HG02840 (cell line): Measurements from ENCODE around the gene SQSTM1.
A peak's percentile ranks its signal among the peaks of the same experiment; 100 is the strongest.

Experiments used
- ATAC-seq: cut with Tn5 transposase; IDR thresholded peaks from one replicate; pipeline ENCODE4 v1.9.1; 2021; ENCODE audit warnings: mild to moderate bottlenecking, moderate library complexity, moderate number of reproducible peaks; ENCODE audit not compliant: unreplicated experiment, low FRiP score

The SQSTM1 gene

DNA sequence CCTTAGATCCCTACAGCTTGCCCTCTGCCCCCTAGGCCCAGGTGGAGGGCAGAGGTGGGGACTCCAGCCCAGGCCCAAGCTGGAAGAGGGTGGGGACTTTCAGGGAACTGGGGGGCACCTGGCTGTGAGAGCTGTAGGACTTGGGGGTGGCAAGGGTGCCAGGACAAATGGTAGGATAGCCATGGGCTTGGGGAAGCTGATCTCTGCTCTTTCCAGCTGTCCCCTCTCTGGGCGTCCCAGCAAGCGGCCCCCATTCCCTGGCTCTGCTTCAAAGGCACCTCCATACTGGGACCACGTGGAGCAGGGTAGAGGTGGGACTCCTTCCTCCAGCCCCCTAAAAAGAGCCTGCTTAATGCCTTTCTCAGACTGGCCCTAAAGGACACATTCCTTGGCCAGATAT is 26.5 kb upstream of the SQSTM1 start:
- ATAC-seq: no peak

- ATAC-seq: no peak
Measured at GRCh38 chr5:179794575-179794974, 26.1 kb upstream of the SQSTM1 start.

- no peak for ATAC-seq
Measured at GRCh38 chr5:179795049-179795862, 25.4 kb upstream of the SQSTM1 start.

DNA sequence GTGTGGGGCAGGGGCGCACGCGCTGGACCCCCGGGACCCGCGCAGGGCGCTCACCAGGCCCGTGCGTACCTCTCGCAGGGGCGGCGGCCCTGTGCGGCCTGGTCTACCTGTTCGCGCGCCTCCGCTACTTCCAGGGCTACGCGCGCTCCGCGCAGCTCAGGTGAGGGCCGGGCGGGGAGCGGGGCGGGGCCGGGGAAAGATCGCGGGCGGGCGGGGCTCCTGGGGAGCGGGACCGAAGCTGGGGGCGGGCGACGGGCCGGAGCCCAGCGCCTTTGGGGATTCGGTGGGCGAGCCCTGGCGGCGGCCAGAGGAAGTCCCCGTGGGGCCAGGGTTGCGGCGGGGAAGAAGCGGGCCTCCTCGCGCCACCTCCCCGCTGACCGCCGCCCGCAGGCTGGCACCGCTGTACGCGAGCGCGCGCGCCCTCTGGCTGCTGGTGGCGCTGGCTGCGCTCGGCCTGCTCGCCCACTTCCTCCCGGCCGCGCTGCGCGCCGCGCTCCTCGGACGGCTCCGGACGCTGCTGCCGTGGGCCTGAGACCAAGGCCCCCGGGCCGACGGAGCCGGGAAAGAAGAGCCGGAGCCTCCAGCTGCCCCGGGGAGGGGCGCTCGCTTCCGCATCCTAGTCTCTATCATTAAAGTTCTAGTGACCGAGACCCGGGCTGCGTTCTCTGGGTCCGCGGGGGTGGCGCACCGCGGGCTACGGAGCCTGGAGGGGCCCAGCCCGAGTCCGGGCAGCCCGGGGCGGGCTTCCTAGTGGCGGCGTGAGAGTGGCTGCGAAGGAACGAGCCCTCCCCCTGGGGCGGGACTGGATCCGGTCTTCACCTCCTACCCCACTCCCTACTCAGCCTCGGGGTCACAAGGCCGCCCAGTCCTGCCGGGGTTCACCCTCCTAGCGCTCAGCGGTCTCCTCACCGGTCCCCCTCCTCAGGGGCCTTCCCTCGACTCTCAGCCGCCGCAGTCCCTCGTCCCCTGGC is 24.6 kb upstream of the SQSTM1 start:
- peak; percentile 77 for ATAC-seq

DNA sequence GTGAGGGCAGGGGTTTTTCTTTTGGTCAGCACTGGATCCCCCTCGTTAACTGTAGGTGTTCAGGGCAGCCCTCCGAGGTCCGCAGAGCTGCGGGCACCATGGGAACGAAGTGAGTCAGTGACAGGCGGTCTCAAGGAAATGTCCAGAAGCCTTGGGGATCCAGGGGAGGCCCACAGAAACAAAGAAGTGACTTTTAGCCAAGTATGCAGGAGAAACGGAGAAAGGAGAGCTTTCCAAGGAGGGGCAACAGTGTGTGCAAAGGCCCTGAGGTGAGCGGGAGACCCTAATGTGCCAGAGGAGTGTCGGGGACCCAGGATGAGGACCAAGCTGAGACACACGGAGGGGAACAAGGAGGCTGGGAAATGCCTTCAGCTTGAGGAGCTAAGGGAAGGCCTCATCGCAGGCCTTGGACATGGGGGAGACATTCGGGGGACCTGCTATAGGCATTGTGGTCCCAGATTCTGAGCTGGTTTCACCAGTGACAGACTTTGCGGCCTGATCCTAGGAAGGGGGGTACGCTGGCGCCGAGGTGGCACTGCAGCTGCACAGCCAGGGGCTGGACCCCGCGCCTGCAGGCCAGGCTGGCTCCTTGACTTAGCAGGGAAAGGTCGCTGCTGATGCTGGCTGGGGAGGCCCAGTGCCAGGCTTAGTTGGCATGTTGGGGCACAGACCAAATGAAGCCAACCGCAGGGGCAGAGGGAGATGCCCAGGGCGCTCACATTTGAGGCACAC is 23.7 kb upstream of the SQSTM1 start:
- no peak for ATAC-seq

DNA sequence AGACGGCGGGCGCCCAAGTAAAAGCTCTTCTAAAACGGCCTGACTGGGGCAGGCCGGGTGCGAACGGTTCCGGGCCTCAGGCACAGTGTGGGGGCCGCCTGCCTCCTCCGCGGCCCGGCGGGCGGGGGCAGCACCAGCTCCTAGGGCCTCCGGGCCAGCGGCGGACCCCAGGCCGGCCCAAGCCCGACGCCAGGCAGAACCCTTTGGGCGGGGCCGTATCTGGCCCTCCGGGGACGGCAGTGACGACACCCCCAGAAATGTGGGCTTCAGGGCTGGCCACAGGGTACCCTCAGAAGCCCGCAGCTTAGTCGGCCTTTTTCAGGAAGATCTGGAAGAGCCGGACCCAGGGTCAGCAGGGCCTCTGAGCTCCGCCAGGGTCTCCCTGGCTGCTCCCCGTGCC is 23.0 kb upstream of the SQSTM1 start:
- ATAC-seq: no peak

- ATAC-seq: no peak
Measured at GRCh38 chr5:179798144-179798770, 22.4 kb upstream of the SQSTM1 start.

DNA sequence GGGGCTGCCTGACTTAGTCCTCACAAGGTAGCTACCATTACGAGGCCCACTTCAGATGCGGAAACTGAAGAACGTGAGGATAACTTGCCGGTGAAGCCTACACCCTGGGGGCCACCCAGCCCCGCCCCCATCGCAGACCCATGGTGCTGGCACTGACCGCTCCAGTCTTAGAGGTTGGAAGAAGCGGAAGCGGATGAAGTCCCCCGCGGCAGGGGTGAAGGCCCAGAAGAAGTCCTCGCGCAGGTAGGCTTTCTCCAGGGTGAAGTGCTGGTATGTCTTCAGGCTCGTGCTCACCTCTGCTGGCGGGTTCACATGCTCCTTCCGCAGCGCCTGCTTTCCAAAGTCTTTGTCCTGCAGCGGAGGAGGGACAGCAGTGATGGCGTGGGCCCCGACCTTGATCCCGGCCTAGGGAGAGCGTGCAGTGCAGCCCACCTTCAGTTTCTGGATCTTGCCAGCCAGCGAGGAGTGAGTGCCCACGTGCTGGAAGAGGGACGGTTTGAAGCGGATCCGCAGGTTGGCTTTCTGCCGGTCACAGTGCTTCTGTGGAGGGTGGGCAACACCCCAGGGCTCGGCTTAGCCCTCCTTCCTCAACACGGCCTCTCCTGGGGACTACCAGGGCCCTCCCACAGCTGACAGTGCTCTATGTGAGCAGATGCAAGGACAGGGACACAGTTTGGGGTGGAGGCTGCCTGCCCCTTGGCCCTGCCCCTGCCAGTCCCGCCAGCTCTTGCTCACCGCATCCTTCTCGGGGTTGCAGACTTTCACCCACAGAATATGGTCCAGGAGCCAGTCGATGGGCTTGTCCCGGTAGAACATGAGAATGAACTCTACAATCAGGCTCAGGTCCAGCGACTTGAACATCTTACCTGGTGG is 21.7 kb upstream of the SQSTM1 start:
- no peak for ATAC-seq

- no peak for ATAC-seq
Measured at GRCh38 chr5:179799644-179799973, 21.1 kb upstream of the SQSTM1 start.

DNA sequence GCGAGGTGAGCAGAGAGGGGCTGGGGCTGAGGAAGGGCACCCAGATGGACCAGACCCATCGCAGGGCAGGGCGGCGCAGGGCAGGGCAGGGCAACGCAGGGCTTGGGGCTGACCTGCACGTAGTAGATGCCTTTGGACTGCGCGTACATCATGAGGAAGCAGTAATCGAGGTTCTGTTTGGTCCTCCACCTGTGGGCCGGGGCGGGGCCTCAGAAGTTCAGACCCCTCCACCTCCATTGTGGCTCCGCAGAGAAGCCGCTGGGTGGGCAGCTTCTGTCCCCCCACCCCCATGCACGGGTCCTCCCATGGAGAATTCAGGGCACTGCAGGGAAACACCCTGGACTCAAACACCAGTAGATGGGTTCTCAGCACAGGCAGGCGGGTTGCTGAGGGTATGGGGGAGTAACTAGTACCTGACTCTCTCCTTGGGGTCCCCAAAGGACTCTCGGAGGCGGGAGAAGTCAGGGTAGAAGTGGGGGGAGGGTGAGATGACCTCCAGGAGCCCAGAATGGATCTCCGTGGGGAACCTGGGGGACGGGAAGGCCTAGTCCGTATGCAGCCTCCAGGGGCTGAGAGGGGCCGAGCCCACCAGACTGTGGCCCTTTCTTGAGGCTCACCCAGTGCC is 20.5 kb upstream of the SQSTM1 start:
- no peak for ATAC-seq

- ATAC-seq: no peak
Measured at GRCh38 chr5:179800696-179801201, 20.0 kb upstream of the SQSTM1 start.

- no peak for ATAC-seq
Measured at GRCh38 chr5:179801304-179802206, 19.1 kb upstream of the SQSTM1 start.

DNA sequence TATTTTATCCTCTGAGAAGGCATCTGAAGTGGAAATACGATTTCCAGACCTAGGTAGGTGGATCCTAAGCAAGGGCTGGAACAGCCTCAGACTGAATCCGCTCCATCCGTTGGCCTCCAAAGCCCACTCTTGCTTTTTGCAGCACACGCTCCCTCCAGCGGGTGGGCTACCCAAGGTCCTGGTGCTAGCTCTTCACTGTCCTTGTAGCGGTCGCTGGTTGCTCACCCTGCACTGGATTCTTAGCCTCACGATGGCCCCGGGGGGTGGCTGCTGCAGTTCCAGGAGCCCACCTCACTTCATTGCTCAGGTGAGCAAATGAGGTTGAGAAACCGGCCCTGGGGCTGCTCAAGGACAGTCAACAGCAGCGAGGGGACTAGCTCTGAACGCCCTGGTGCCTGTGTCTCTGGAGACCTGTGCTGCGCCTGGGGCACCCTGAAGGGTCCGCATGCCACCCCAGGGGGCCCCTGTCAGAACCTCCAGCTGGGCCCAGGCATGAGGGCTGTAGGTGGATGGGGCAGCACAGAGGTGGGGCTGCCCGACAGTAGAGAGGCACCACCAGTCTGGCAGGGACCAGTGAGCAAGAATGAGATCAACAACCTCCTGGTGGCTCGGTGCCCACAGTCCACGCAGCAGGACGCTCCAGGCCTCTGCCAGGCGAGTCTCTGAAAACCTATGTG is 18.4 kb upstream of the SQSTM1 start:
- ATAC-seq: no peak

DNA sequence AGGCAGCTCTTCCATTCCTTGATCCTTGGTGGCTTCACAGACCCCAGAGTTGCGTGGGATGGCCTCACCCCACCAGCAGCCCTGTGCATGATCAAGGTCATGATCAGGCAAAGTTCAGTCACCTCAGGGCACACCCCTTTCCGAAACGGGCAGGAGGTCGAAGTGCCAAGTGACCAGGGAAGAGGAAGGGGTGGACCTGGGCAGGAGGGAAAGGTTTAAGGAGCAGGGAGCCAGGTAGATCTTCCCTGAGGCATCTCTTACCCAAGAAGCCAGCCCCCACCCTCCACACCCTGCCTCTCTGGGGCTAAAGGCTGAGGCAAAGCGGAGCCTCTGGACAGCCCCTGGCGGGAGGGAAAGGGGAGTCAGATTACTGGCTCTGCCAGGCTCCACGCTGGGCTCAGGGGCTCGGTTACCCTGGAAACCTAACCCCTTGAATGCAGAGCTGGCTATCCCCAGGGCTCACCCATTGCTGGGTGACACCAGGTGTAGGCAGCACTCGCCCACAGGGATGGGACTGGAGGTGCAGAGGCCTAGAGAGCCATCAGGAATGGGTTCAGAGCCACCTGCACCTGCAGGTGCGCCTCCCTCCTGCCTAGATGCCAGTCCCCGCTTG is 17.6 kb upstream of the SQSTM1 start:
- ATAC-seq: no peak

DNA sequence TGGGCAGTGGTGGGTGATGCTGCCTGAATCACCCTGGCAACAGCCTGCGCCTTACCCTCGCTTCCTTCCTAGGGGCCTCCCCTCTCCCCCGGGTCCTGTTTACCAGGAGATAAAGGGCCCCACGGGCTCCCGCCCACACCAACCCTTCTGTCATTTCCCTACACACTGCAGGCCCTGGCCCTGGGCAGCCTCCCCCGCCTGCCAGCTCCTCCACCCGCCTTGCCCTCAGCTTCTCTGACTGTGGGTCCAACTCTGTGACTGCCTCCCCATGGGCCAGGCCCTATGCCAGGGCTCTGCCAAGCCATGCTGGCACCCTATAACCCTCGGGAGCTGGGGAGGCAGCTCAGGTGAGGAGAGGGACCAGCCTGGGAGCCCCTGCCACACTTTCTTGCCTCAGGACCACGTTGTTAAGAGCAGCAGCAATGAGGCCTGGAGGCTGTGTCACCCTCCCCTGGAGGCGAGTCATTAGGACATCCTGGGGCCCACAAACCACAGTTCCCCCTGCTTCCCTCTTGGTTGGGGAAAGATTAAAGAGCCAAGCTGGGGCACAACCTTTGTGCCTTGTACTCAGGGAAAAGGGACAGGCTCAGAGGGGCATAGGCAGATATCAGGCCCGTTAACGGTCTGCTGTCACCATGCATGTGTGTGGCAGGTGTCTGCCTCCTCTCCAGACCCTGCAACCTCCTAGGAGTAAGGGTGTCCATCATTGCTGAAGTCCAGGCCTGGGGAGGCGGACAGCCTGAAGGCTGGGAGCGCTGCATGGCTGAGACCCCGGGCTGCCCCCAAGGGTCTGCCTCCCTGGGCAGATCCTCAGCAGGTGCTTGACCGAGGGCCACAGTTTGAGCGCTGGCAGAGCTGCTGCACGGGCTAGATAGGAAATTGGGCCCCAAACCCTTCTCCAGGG is 16.8 kb upstream of the SQSTM1 start:
- ATAC-seq: no peak

DNA sequence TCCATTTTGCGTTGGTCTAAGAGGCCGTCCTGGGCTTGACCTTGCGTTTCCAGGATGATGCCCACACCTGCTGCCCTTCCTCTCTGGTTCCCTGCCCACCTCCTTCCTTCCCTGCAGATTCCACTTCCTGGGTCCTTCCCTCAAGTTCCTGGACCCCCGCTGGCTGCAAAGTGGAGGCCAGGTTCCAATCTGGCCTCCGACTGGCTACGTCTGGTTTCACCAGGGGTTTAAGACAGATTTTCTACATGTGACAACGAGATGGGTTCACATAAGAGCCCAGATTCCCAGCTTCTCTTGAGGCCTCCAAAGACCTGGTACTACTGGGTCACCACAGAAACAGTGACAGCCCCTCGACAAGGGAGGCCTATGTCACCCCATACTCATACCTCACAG is 16.2 kb upstream of the SQSTM1 start:
- ATAC-seq: no peak
